ENCODE results near the gene ACAP2. TPM values are rescaled to one million over a fixed set of nuclear protein-coding genes. Genes with fewer than 3 reads are reported as not detected.
A peak's percentile ranks its signal among the peaks of the same experiment; 100 is the strongest.

The ACAP2 gene
- total and polyA plus RNA-seq, 12 donors, result 4.3 to 26.7 (median 15.0) TPM

- intact Hi-C loops (cut with DNase I), result loop anchor here in 9 of 10 donors (1.0 to 5.0 kb wide), 4 partner anchors 171 to 252 kb away; partner anchors contain the start of gene ACAP2 (in 1 of the 9)
- peak; percentile 95 to 98 (median 97) for ATAC-seq
- TF ChIP-seq, protein P1, sequence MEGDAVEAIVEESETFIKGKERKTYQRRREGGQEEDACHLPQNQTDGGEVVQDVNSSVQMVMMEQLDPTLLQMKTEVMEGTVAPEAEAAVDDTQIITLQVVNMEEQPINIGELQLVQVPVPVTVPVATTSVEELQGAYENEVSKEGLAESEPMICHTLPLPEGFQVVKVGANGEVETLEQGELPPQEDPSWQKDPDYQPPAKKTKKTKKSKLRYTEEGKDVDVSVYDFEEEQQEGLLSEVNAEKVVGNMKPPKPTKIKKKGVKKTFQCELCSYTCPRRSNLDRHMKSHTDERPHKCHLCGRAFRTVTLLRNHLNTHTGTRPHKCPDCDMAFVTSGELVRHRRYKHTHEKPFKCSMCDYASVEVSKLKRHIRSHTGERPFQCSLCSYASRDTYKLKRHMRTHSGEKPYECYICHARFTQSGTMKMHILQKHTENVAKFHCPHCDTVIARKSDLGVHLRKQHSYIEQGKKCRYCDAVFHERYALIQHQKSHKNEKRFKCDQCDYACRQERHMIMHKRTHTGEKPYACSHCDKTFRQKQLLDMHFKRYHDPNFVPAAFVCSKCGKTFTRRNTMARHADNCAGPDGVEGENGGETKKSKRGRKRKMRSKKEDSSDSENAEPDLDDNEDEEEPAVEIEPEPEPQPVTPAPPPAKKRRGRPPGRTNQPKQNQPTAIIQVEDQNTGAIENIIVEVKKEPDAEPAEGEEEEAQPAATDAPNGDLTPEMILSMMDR (IDR thresholded peaks at IDR 0.05), result peak; percentile 46 to 86 (median 62)
These were observed 171.9 kb downstream of the ACAP2 start, which contains the start of gene XXYLT1 for GRCh38 chr3:195270817-195271409. TSS of gene XXYLT1 (minus strand) at chr3:195271159. CDS start at chr3:195271058, 101 bp downstream.

DNA sequence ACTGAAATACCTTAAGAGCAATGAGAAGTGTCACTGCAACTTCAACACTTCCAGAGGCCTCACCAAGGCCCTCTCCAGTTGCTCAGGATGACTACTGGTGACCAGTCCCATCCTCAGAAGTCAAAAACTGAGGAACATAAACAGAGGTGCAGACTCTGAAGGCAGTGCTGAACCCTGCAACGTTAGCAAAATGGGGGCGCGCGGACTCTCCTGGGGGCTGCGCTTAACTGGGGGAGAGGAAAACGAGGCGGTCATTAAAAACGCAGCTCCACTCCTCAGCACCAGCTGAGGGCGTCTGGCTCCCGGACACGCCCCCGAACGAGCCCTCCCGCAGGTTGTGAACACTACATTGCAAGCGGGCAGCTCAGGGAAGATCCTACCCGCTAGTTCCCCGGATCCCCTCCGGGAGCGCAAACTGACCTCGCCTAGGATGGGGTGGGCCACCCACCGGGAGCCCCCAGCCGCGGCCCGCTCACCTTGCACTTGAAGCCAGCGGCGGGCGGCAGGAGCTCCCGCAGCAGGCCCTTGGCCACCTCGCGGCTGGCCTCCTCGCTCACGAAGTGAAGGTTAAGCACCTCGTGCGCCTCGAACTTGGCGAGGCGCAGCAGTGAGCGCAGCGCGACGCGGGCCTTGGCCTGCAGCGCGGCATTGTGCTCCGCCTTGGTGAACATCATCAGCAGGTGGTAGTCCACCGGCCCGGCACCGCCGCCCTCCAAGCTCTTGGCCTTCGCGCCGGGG lies 172.6 kb downstream of the ACAP2 start:
- 0 to 1% methylated on average over 52 of the region's 52 CpGs for WGBS, 2 donors
- no peaks in the 10 kb centered on the region for H3K27me3 ChIP-seq
- H3K27ac ChIP-seq, result peak overlapping the region; percentile 73 to 95 (median 92)
- H3K36me3 ChIP-seq, result peaks cover 0 to 24% (median 0%) of the 10 kb centered on the region in 9 donors
- H3K4me1 ChIP-seq, result peaks cover 8 to 28% (median 23%) of the 10 kb centered on the region in 9 donors
- intact Hi-C loops (cut with DNase I), result loop anchor here in 7 of 10 donors (2.0 to 5.0 kb wide), 3 partner anchors 172 to 253 kb away; partner anchors contain the start of gene ACAP2 (in 1 of the 7)
- ATAC-seq (peak in 6 of 8 donors; percentile 3 to 43 (median 8)), DNase-seq (peak; percentile 29 to 41)
- TF ChIP-seq, protein P1 (IDR thresholded peaks at IDR 0.05), result no peak
- peak overlapping the region; percentile 70 to 98 (median 82) for H3K4me3 ChIP-seq
- H3K9me3 ChIP-seq, result no peaks in the 10 kb centered on the region

More at GRCh38 chr3:195270817-195271409, 171.9 kb downstream of the ACAP2 start, which contains the start of gene XXYLT1:
- DNase-seq, result peak; percentile 91 to 93
- Histone ChIP-seq H3K27ac (peak within 1 kb of the TSS; percentile 73 to 95 (median 92)), H3K27me3 (no peaks in the 10 kb centered on the region), H3K4me3 (peak within 1 kb of the TSS; percentile 70 to 98 (median 82)), H3K9me3 (no peaks in the 10 kb centered on the region), H3K4me1 (peaks cover 8 to 28% (median 23%) of the 10 kb centered on the region in 9 donors), H3K36me3 (peaks cover 0 to 18% (median 0%) of the 10 kb centered on the region in 9 donors)
- 0% methylated on average over 66 to 75 of the region's 75 CpGs for WGBS, 2 donors

- intact Hi-C loops (cut with DNase I), result loop anchor here in 7 of 10 donors (2.0 to 5.0 kb wide), 3 partner anchors 173 to 253 kb away; partner anchors contain the start of gene ACAP2 (in 1 of the 7)
- Histone ChIP-seq H3K4me1 (peaks cover 8 to 28% (median 23%) of the 10 kb centered on the region in 9 donors), H3K27ac (peak overlapping the region in 2 of 10 donors; percentile 86 to 92), H3K36me3 (peaks cover 0 to 24% (median 0%) of the 10 kb centered on the region in 9 donors), H3K9me3 (no peaks in the 10 kb centered on the region), H3K27me3 (no peaks in the 10 kb centered on the region), H3K4me3 (peak overlapping the region; percentile 70 to 98 (median 82))
- ATAC-seq (no peak), DNase-seq (no peak)
- TF ChIP-seq, protein P1 (IDR thresholded peaks at IDR 0.05), result no peak
- WGBS, 2 donors, result 52 to 62% methylated on average over 5 of the region's 5 CpGs
These were observed 173.3 kb downstream of the ACAP2 start for GRCh38 chr3:195269375-195270078.

Measured in heart right ventricle (tissue), 16 donors.